OCI-LY3 (cell line): ENCODE results near the gene MAGIX.

Experiments used
- H2AFZ ChIP-seq: fragments of 200-600, 300-600 bp; shearing (Covaris generic); 2 replicates; pipeline ENCODE4 v1.6.0; 2014; ENCODE audit warnings: antibody characterized with exemption, low read depth, low read length
- H3K27ac ChIP-seq: fragments of 200-600, 300-600 bp; sonication (generic); 2 replicates; pipeline ENCODE4 v1.5.1; 2014; ENCODE audit warnings: mild to moderate bottlenecking, low read length, moderate library complexity, mixed read lengths
- H3K27me3 ChIP-seq: fragments of 200-600, 300-600 bp; sonication (generic); 2 replicates; pipeline ENCODE4 v1.6.1; 2014; ENCODE audit warnings: low read depth, low read length, mixed read lengths
- H3K36me3 ChIP-seq: fragments of 200-600, 300-600 bp; sonication (generic); replicated peaks from 2 replicates; pipeline ENCODE3; 2014; ENCODE audit warnings: low read depth, low read length, mixed read lengths
- H3K4me1 ChIP-seq: fragments of 300-600, 200-600 bp; sonication (generic); 2 replicates; pipeline ENCODE4 v1.6.1; 2014; ENCODE audit warnings: low read length, mixed read lengths
- H3K4me2 ChIP-seq: fragments of 200-600, 300-600 bp; sonication (generic); 2 replicates; pipeline ENCODE4 v1.6.1; 2014; ENCODE audit warnings: low read length, mixed read lengths
- H3K4me3 ChIP-seq: fragments of 300-600, 200-600 bp; sonication (generic); 2 replicates; pipeline ENCODE4 v1.5.1; 2014; ENCODE audit warnings: antibody characterized with exemption, mild to moderate bottlenecking, low read length, moderate library complexity
- H3K79me2 ChIP-seq: fragments of 300-600, 200-600 bp; shearing (Covaris generic); 2 replicates; pipeline ENCODE4 v1.6.1; 2014; ENCODE audit warnings: mild to moderate bottlenecking, low read length, mixed read lengths
- H3K9ac ChIP-seq: fragments of 300-600, 200-600 bp; shearing (Covaris generic); 2 replicates; pipeline ENCODE4 v1.6.0; 2014; ENCODE audit warnings: mild to moderate bottlenecking, low read length, moderate library complexity
- H3K9me3 ChIP-seq: fragments of 200-600, 300-600 bp; shearing (Covaris generic); 2 replicates; pipeline ENCODE4 v1.6.1; 2014; ENCODE audit warnings: low read length, mixed read lengths; ENCODE audit not compliant: insufficient read depth
- H4K20me1 ChIP-seq: fragments of 200-600, 300-600 bp; sonication (generic); 2 replicates; pipeline ENCODE4 v1.6.1; 2016; ENCODE audit warnings: low read length, mixed read lengths; ENCODE audit not compliant: insufficient read depth
- CTCF ChIP-seq: fragments of 200-600, 300-600 bp; sonication (generic); IDR thresholded peaks from 2 replicates; pipeline ENCODE4 v1.5.1; 2014; ENCODE audit warnings: antibody characterized with exemption, low read length, low read depth
- EZH2phosphoT487 ChIP-seq: fragments of 200-600 bp; shearing (Covaris generic); IDR thresholded peaks from 2 replicates; pipeline ENCODE4 v1.6.1; 2018; ENCODE audit warnings: antibody characterized with exemption, mixed run types, low read depth

MAGIX gene

GRCh38 chrX:49203536-49203935 is 41.0 kb downstream of the MAGIX start:
- TF ChIP-seq CTCF, result no peak
- no peak for TF ChIP-seq EZH2phosphoT487
- H3K27ac ChIP-seq, result no peak overlapping the region
- H2AFZ ChIP-seq, result no peak overlapping the region

DNA sequence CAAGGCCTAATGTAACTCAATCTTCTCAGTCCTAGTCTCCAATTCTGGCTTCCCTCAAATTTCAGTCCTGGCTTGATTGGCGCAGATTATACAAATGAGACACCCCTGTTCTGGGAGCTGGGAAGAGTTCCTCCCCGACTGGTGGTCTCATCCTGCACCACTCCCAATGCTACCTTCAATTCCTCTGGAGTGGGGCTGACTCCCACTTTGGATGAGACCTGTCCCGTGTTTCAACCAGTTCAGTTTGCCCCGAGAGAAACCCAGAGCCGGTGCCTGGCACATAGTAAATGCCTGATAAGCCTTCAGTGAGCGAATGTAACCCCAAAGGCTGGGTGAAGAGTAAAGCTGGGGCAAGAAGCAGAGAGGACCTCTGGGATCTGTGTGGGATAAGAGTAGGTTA is 41.5 kb downstream of the MAGIX start:
- Histone ChIP-seq H3K4me2 (no peak overlapping the region), H3K4me1 (peaks cover 16% of the 10 kb centered on the region), H3K79me2 (no peaks in the 10 kb centered on the region), H2AFZ (no peak overlapping the region), H3K27ac (no peak overlapping the region), H3K9me3 (no peaks in the 10 kb centered on the region), H3K9ac (no peak overlapping the region), H3K4me3 (no peak overlapping the region), H3K36me3 (no peaks in the 10 kb centered on the region), H3K27me3 (no peaks in the 10 kb centered on the region), H4K20me1 (no peaks in the 10 kb centered on the region)
- TF ChIP-seq CTCF (no peak), EZH2phosphoT487 (no peak)

More at GRCh38 chrX:49203536-49203935, 41.0 kb downstream of the MAGIX start:
- H3K9me3 ChIP-seq, result no peaks in the 10 kb centered on the region
- H3K4me2 ChIP-seq, result no peak overlapping the region
- no peaks in the 10 kb centered on the region for H4K20me1 ChIP-seq
- H3K9ac ChIP-seq, result no peak overlapping the region
- H3K4me1 ChIP-seq, result peaks cover 19% of the 10 kb centered on the region
- H3K4me3 ChIP-seq, result no peak overlapping the region
- H3K27me3 ChIP-seq, result no peaks in the 10 kb centered on the region
- no peaks in the 10 kb centered on the region for H3K79me2 ChIP-seq
- no peaks in the 10 kb centered on the region for H3K36me3 ChIP-seq

- no peak overlapping the region for H3K27ac ChIP-seq
- no peak overlapping the region for H3K4me3 ChIP-seq
- H3K36me3 ChIP-seq, result no peaks in the 10 kb centered on the region
These were observed 42.2 kb downstream of the MAGIX start for GRCh38 chrX:49204709-49205108.

GRCh38 chrX:49205443-49205842 is 42.9 kb downstream of the MAGIX start:
- Histone ChIP-seq H3K9ac (no peak overlapping the region), H3K4me3 (no peak overlapping the region), H3K4me1 (peaks cover 12% of the 10 kb centered on the region), H3K36me3 (no peaks in the 10 kb centered on the region), H4K20me1 (no peaks in the 10 kb centered on the region), H3K27ac (no peak overlapping the region), H3K9me3 (no peaks in the 10 kb centered on the region), H3K27me3 (no peaks in the 10 kb centered on the region), H3K79me2 (no peaks in the 10 kb centered on the region), H2AFZ (no peak overlapping the region), H3K4me2 (no peak overlapping the region)
- TF ChIP-seq CTCF, result no peak
- no peak for TF ChIP-seq EZH2phosphoT487

More at GRCh38 chrX:49204709-49205108, 42.2 kb downstream of the MAGIX start:
- Histone ChIP-seq H3K9me3 (no peaks in the 10 kb centered on the region), H4K20me1 (no peaks in the 10 kb centered on the region), H3K27me3 (no peaks in the 10 kb centered on the region), H3K4me1 (peaks cover 12% of the 10 kb centered on the region), H3K4me2 (no peak overlapping the region), H3K9ac (no peak overlapping the region), H3K79me2 (no peaks in the 10 kb centered on the region), H2AFZ (no peak overlapping the region)
- TF ChIP-seq EZH2phosphoT487 (no peak), CTCF (no peak)
